GM18517 (cell line): ENCODE results near the gene MNS1.
"Not testable (repeated sequence)": the region's sequence is repeated elsewhere in the genome, so short reads cannot be mapped to it uniquely, and the experiment has no call there.

Experiments used
- ATAC-seq: cut with Tn5 transposase; IDR thresholded peaks from one replicate; pipeline ENCODE4 v1.9.1; 2021; ENCODE audit warnings: mild to moderate bottlenecking, moderate library complexity; ENCODE audit not compliant: unreplicated experiment

The MNS1 gene

GRCh38 chr15:56464893-56465520, at the start of gene MNS1:
MNS1 (minus strand) TSS chr15:56465137; CDS start chr15:56464972, 165 bp downstream.
- ATAC-seq = peak; percentile 97

- peak; percentile 59 for ATAC-seq
Observed at GRCh38 chr15:56496635-56497034, 31.7 kb upstream of the MNS1 start.

- no peak for ATAC-seq
Observed at GRCh38 chr15:56495533-56495932, 30.6 kb upstream of the MNS1 start.

- ATAC-seq = no peak
Observed at GRCh38 chr15:56495053-56495452, 30.1 kb upstream of the MNS1 start.

GRCh38 chr15:56492791-56493555, 28.0 kb upstream of the MNS1 start:
- ATAC-seq = no peak

- ATAC-seq = no peak
Observed at GRCh38 chr15:56492236-56492635, 27.3 kb upstream of the MNS1 start.

- no peak for ATAC-seq
Observed at GRCh38 chr15:56491110-56491722, 26.3 kb upstream of the MNS1 start.

GRCh38 chr15:56490461-56490860, 25.5 kb upstream of the MNS1 start:
- ATAC-seq = no peak

GRCh38 chr15:56486206-56486605, 21.3 kb upstream of the MNS1 start:
- not testable (repeated sequence) for ATAC-seq

GRCh38 chr15:56485426-56485825, 20.5 kb upstream of the MNS1 start:
- not testable (repeated sequence) for ATAC-seq

- no peak for ATAC-seq
Observed at GRCh38 chr15:56484287-56484686, 19.4 kb upstream of the MNS1 start.

- ATAC-seq = no peak
Observed at GRCh38 chr15:56475351-56475750, 10.4 kb upstream of the MNS1 start.

- ATAC-seq = no peak
Observed at GRCh38 chr15:56473017-56473416, 8.1 kb upstream of the MNS1 start.

GRCh38 chr15:56472278-56472677, 7.3 kb upstream of the MNS1 start:
- no peak for ATAC-seq

- no peak for ATAC-seq
Observed at GRCh38 chr15:56471440-56472069, 6.6 kb upstream of the MNS1 start.

GRCh38 chr15:56469483-56469882, 4.5 kb upstream of the MNS1 start:
- ATAC-seq = no peak

- ATAC-seq = peak; percentile 58
Observed at GRCh38 chr15:56468401-56468800, 3.5 kb upstream of the MNS1 start.

- no peak for ATAC-seq
Observed at GRCh38 chr15:56467616-56468015, 2.7 kb upstream of the MNS1 start.

GRCh38 chr15:56460947-56461346, 4.0 kb downstream of the MNS1 start:
- ATAC-seq = no peak

- no peak for ATAC-seq
Observed at GRCh38 chr15:56460071-56460470, 4.9 kb downstream of the MNS1 start.

- ATAC-seq = no peak
Observed at GRCh38 chr15:56459096-56459495, 5.8 kb downstream of the MNS1 start.

- no peak for ATAC-seq
Observed at GRCh38 chr15:56456229-56456628, 8.7 kb downstream of the MNS1 start.
